ENCODE measurements around the gene SMIM44. TPM values are rescaled to one million over a fixed set of nuclear protein-coding genes. Genes with fewer than 3 reads are reported as not detected.

The SMIM44 gene
- total and polyA plus RNA-seq, 9 of the 15 experiments (the other 6 are each of a cell fraction or from before 2014, with no cell fraction given): not detected

DNA sequence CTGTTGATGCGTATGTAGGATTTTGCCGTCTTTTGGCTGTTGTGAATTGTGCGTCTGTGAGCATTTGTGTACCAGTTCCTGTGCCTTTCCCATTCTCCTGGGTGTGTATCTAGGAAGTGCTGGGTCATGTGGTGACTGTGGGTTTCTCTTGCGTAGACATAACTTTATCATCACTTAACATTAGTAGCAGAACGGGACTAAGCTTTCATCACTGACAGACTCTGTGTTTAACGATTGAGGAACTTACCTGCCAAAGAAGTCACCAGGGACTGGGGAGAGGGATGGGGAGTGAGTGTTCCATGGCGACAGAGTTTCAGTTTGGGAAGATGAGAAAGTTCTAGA, 37.8 kb upstream of the SMIM44 start (continued):
- no peak for TF ChIP-seq NCOA2 (IDR thresholded peaks at IDR 0.05; ENCODE audit: partially characterized antibody in 2 of 2)
- TF ChIP-seq, protein P1, sequence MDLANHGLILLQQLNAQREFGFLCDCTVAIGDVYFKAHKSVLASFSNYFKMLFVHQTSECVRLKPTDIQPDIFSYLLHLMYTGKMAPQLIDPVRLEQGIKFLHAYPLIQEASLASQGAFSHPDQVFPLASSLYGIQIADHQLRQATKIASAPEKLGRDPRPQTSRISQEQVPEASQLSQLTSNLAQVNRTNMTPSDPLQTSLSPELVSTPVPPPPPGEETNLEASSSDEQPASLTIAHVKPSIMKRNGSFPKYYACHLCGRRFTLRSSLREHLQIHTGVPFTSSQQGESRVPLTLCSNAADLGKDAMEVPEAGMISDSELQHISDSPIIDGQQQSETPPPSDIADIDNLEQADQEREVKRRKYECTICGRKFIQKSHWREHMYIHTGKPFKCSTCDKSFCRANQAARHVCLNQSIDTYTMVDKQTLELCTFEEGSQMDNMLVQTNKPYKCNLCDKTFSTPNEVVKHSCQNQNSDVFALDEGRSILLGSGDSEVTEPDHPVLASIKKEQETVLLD (IDR thresholded peaks at IDR 0.05): peak; percentile 45; the same call in 1 of the 2 replicates
- TF ChIP-seq, protein P2, sequence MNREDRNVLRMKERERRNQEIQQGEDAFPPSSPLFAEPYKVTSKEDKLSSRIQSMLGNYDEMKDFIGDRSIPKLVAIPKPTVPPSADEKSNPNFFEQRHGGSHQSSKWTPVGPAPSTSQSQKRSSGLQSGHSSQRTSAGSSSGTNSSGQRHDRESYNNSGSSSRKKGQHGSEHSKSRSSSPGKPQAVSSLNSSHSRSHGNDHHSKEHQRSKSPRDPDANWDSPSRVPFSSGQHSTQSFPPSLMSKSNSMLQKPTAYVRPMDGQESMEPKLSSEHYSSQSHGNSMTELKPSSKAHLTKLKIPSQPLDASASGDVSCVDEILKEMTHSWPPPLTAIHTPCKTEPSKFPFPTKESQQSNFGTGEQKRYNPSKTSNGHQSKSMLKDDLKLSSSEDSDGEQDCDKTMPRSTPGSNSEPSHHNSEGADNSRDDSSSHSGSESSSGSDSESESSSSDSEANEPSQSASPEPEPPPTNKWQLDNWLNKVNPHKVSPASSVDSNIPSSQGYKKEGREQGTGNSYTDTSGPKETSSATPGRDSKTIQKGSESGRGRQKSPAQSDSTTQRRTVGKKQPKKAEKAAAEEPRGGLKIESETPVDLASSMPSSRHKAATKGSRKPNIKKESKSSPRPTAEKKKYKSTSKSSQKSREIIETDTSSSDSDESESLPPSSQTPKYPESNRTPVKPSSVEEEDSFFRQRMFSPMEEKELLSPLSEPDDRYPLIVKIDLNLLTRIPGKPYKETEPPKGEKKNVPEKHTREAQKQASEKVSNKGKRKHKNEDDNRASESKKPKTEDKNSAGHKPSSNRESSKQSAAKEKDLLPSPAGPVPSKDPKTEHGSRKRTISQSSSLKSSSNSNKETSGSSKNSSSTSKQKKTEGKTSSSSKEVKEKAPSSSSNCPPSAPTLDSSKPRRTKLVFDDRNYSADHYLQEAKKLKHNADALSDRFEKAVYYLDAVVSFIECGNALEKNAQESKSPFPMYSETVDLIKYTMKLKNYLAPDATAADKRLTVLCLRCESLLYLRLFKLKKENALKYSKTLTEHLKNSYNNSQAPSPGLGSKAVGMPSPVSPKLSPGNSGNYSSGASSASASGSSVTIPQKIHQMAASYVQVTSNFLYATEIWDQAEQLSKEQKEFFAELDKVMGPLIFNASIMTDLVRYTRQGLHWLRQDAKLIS (CRISPR knock-in tag; IDR thresholded peaks at IDR 0.05): no peak
- TF ChIP-seq XRCC4 (IDR thresholded peaks at IDR 0.05; ENCODE audit: extremely low read depth, insufficient read depth, insufficient read length): no peak
- no peak for TF ChIP-seq ETS2 (tag; IDR thresholded peaks at IDR 0.05; ENCODE audit: borderline replicate concordance, poor library complexity, severe bottlenecking)
- no peak for TF ChIP-seq POLR2AphosphoS2 (IDR thresholded peaks at IDR 0.05; ENCODE audit: low read length)
- no peak; the same call in none of the 2 replicates for TF ChIP-seq CTBP1 (IDR thresholded peaks at IDR 0.05; ENCODE audit: borderline replicate concordance)
- no peak for TF ChIP-seq NFYB (IDR thresholded peaks at IDR 0.05; ENCODE audit: extremely low read depth, insufficient read length)
- TF ChIP-seq RBM25 (IDR thresholded peaks at IDR 0.05; ENCODE audit: low read depth, low read length, severe bottlenecking): no peak
- TF ChIP-seq SFPQ (IDR thresholded peaks at IDR 0.05; ENCODE audit: low read depth, low read length): no peak
- no peak for TF ChIP-seq GTF2A2 (tag; IDR thresholded peaks at IDR 0.05)
- TF ChIP-seq ZBTB11 (CRISPR knock-in tag; IDR thresholded peaks at IDR 0.05): no peak
- TF ChIP-seq NCOA1 (IDR thresholded peaks at IDR 0.05; ENCODE audit: low read depth): 0 out of 2 replicates have a peak, but pooled peaks have one; percentile 9
- peak; percentile 82 for TF ChIP-seq MEIS2 (IDR thresholded peaks at IDR 0.05; ENCODE audit: partially characterized antibody)
- TF ChIP-seq EP400 (IDR thresholded peaks at IDR 0.05): no peak
- TF ChIP-seq ZNF586 (CRISPR knock-in tag; conservative IDR thresholded peaks at IDR 0.05): no peak
- TF ChIP-seq ZFP30 (CRISPR knock-in tag; IDR thresholded peaks at IDR 0.05; ENCODE audit: borderline replicate concordance): no peak
- no peak for TF ChIP-seq IFI16 (CRISPR knock-in tag; IDR thresholded peaks at IDR 0.05)

All from K562 (cell line).